ENCODE measurements around the gene LGALS9. TPM values are rescaled to one million over a fixed set of nuclear protein-coding genes. Genes with fewer than 3 reads are reported as not detected.

LGALS9 gene
- total RNA-seq, 4 donors from 2014 or later = 8.9 to 36.4 (median 18.0) TPM

- intact Hi-C loops (cut with DNase I) = no loop called here
- H3K4me1 ChIP-seq = no peaks in the 10 kb centered on the region
- H3K27me3 ChIP-seq = no peaks in the 10 kb centered on the region
- WGBS, 2 donors = 92 to 97% methylated on average over 7 to 15 of the region's 16 CpGs
- TF ChIP-seq CTCF (IDR thresholded peaks at IDR 0.05) (no peak), POLR2A (IDR thresholded peaks at IDR 0.05) (no peak)
- no peak for DNase-seq
- peaks cover 57 to 60% of the 10 kb centered on the region in 2 donors for H3K36me3 ChIP-seq
- no peak overlapping the region for H3K27ac ChIP-seq
- H3K9me3 ChIP-seq = no peaks in the 10 kb centered on the region
- no peak overlapping the region for H3K4me3 ChIP-seq (replicated peaks in 1 of 3)
These were observed 23.4 kb upstream of the LGALS9 start for GRCh38 chr17:27607521-27608091.

- Histone ChIP-seq H3K4me3 (replicated peaks in 1 of 3) (no peak overlapping the region), H3K27me3 (no peaks in the 10 kb centered on the region), H3K36me3 (peaks cover 66 to 69% of the 10 kb centered on the region in 2 donors), H3K4me1 (no peaks in the 10 kb centered on the region), H3K27ac (no peak overlapping the region), H3K9me3 (no peaks in the 10 kb centered on the region)
- no peak for DNase-seq
- WGBS, 2 donors = 96 to 97% methylated on average over 11 of the region's 11 CpGs
- intact Hi-C loops (cut with DNase I) = no loop called here
- TF ChIP-seq CTCF (IDR thresholded peaks at IDR 0.05) (no peak), POLR2A (IDR thresholded peaks at IDR 0.05) (no peak)
These were observed 22.4 kb upstream of the LGALS9 start for GRCh38 chr17:27608328-27609230.

- no peak for DNase-seq
These were observed 21.2 kb upstream of the LGALS9 start for GRCh38 chr17:27609611-27610303.

GRCh38 chr17:27610304-27610677 lies 20.7 kb upstream of the LGALS9 start:
- no peaks in the 10 kb centered on the region for H3K27me3 ChIP-seq
- TF ChIP-seq CTCF (IDR thresholded peaks at IDR 0.05) = no peak
- TF ChIP-seq POLR2A (IDR thresholded peaks at IDR 0.05) = no peak
- no peak for DNase-seq
- 91 to 92% methylated on average over 4 of the region's 4 CpGs for WGBS, 2 donors
- H3K9me3 ChIP-seq = no peaks in the 10 kb centered on the region
- no peak overlapping the region for H3K27ac ChIP-seq
- intact Hi-C loops (cut with DNase I) = no loop called here
- peaks cover 61 to 75% of the 10 kb centered on the region in 2 donors for H3K36me3 ChIP-seq
- H3K4me1 ChIP-seq = no peaks in the 10 kb centered on the region
- no peak overlapping the region for H3K4me3 ChIP-seq (replicated peaks in 1 of 3)

More at GRCh38 chr17:27609611-27610303, 21.2 kb upstream of the LGALS9 start:
- peaks cover 61 to 75% of the 10 kb centered on the region in 2 donors for H3K36me3 ChIP-seq
- peak in 2 of 6 experiments; percentile 6 to 20 for TF ChIP-seq CTCF (IDR thresholded peaks at IDR 0.05)
- TF ChIP-seq POLR2A (IDR thresholded peaks at IDR 0.05) = no peak
- 68 to 73% methylated on average over 6 to 7 of the region's 11 CpGs for WGBS, 2 donors
- no peak overlapping the region for H3K4me3 ChIP-seq (replicated peaks in 1 of 3)
- no peaks in the 10 kb centered on the region for H3K9me3 ChIP-seq
- H3K27me3 ChIP-seq = no peaks in the 10 kb centered on the region
- intact Hi-C loops (cut with DNase I) = no loop called here
- H3K27ac ChIP-seq = no peak overlapping the region
- H3K4me1 ChIP-seq = no peaks in the 10 kb centered on the region
